GM23338 (cell line): ENCODE results near the gene IGF1. TPM values are rescaled to one million over a fixed set of nuclear protein-coding genes. Genes with fewer than 3 reads are reported as not detected.

Source experiments
- ATAC-seq: fragments of 200-7000 bp; cut with Tn5 transposase; 3 replicates; pipeline ENCODE4 v1.9.1; 2020
- DNase-seq: peaks from one replicate; pipeline ENCODE4 v3.0.0-alpha.2; 2015; ENCODE audit warnings: low spot score
- H2AFZ ChIP-seq: fragments of 200-600 bp; sonication (generic); 2 replicates; pipeline ENCODE4 v1.8.0; 2016; ENCODE audit warnings: antibody characterized with exemption, mild to moderate bottlenecking, moderate library complexity
- H3F3A ChIP-seq: fragments of 200-600 bp; sonication (generic); replicated peaks from 2 replicates; pipeline ENCODE4 v1.8.0; 2017; ENCODE audit warnings: antibody characterized with exemption, mixed run types, low read depth
- H3K27ac ChIP-seq: fragments of 200-600 bp; sonication (generic); 2 replicates; pipeline ENCODE4 v1.6.1; 2016; ENCODE audit warnings: low read depth
- H3K27me3 ChIP-seq: fragments of 200-600 bp; sonication (generic); 2 replicates; pipeline ENCODE4 v1.8.0; 2016; ENCODE audit warnings: mild to moderate bottlenecking, mixed run types, moderate library complexity; ENCODE audit not compliant: insufficient read depth
- H3K36me3 ChIP-seq: fragments of 200-600 bp; sonication (generic); 2 replicates; pipeline ENCODE4 v1.8.0; 2016; ENCODE audit warnings: mild to moderate bottlenecking; ENCODE audit not compliant: insufficient read depth
- H3K4me1 ChIP-seq: fragments of 200-600 bp; sonication (generic); 2 replicates; pipeline ENCODE4 v1.8.0; 2016; ENCODE audit warnings: mild to moderate bottlenecking, moderate library complexity; ENCODE audit not compliant: insufficient read depth
- H3K4me2 ChIP-seq: fragments of 200-600 bp; sonication (generic); 2 replicates; pipeline ENCODE4 v1.7.1; 2017; ENCODE audit warnings: mixed run types
- H3K4me3 ChIP-seq: fragments of 200-600 bp; sonication (generic); 2 replicates; pipeline ENCODE4 v1.6.1; 2016; ENCODE audit warnings: mixed run types
- H3K79me2 ChIP-seq: fragments of 200-600 bp; sonication (generic); replicated peaks from 2 replicates; pipeline ENCODE4 v1.8.0; 2017; ENCODE audit warnings: mild to moderate bottlenecking; ENCODE audit not compliant: insufficient read depth
- H3K9me2 ChIP-seq: fragments of 200-600 bp; sonication (generic); 2 replicates; pipeline ENCODE4 v1.8.0; 2017; ENCODE audit not compliant: insufficient read depth
- H4K20me1 ChIP-seq: fragments of 200-600 bp; sonication (generic); replicated peaks from 2 replicates; pipeline ENCODE4 v1.8.0; 2017; ENCODE audit warnings: mild to moderate bottlenecking; ENCODE audit not compliant: insufficient read depth
- H3K27ac Mint-ChIP-seq: 2 replicates; pipeline ENCODE4 v1.8.0; 2020; ENCODE audit warnings: inconsistent platforms, mild to moderate bottlenecking, moderate library complexity, mixed read lengths
- H3K27me3 Mint-ChIP-seq: 3 replicates; pipeline ENCODE4 v1.8.0; 2022; ENCODE audit warnings: low read depth, mild to moderate bottlenecking, moderate library complexity, mixed read lengths, inconsistent platforms; ENCODE audit not compliant: insufficient read depth, poor library complexity
- H3K36me3 Mint-ChIP-seq: 3 replicates; pipeline ENCODE4 v1.8.0; 2021; ENCODE audit warnings: low read depth, mild to moderate bottlenecking, inconsistent platforms, moderate library complexity, mixed read lengths
- H3K4me1 Mint-ChIP-seq: 3 replicates; pipeline ENCODE4 v1.8.0; 2020; ENCODE audit warnings: mild to moderate bottlenecking, inconsistent platforms, mixed read lengths
- H3K4me3 Mint-ChIP-seq: 3 replicates; pipeline ENCODE4 v1.8.0; 2021; ENCODE audit warnings: moderate library complexity, mild to moderate bottlenecking, inconsistent platforms, mixed read lengths
- H3K9me3 Mint-ChIP-seq: 3 replicates; pipeline ENCODE4 v1.8.0; 2020; ENCODE audit warnings: moderate library complexity, mild to moderate bottlenecking, inconsistent platforms, mixed read lengths
- ETS1 ChIP-seq: IDR thresholded peaks from 2 replicates; pipeline ENCODE4 v1.6.1; 2016; ENCODE audit warnings: antibody characterized with exemption
- EZH2 ChIP-seq: fragments of 200-600 bp; sonication (generic); IDR thresholded peaks from one replicate; pipeline ENCODE4 v1.8.0; 2017; ENCODE audit warnings: antibody characterized with exemption, mild to moderate bottlenecking, low read depth; ENCODE audit not compliant: unreplicated experiment
- EZH2phosphoT487 ChIP-seq: fragments of 200-600 bp; sonication (generic); IDR thresholded peaks from one replicate; pipeline ENCODE4 v1.8.1; 2018; ENCODE audit warnings: antibody characterized with exemption; ENCODE audit not compliant: unreplicated experiment
- JUNB ChIP-seq: IDR thresholded peaks from one replicate; pipeline ENCODE4 v1.6.1; 2016; ENCODE audit warnings: antibody characterized with exemption; ENCODE audit not compliant: unreplicated experiment
- NANOG ChIP-seq: IDR thresholded peaks from 2 replicates; pipeline ENCODE4 v1.6.1; 2016; ENCODE audit warnings: antibody characterized with exemption, borderline replicate concordance
- POLR2AphosphoS5 ChIP-seq: IDR thresholded peaks from 2 replicates; pipeline ENCODE4 v1.6.1; 2016; ENCODE audit warnings: antibody characterized with exemption, low read depth
- REST ChIP-seq: IDR thresholded peaks from one replicate; pipeline ENCODE4 v1.6.1; 2018; ENCODE audit warnings: antibody characterized with exemption; ENCODE audit not compliant: unreplicated experiment
- ZNF114 ChIP-seq: fragments of 250-450 bp; sonication (Bioruptor Pico); IDR thresholded peaks from 2 replicates; pipeline ENCODE4 v1.5.0; 2020; ENCODE audit warnings: mild to moderate bottlenecking, moderate library complexity
- ZNF331 ChIP-seq: fragments of 250-450 bp; sonication (Bioruptor Pico); IDR thresholded peaks from 2 replicates; pipeline ENCODE4 v1.5.0; 2020; ENCODE audit warnings: low read depth, mild to moderate bottlenecking, moderate library complexity
- ZNF462 ChIP-seq: fragments of 250-450 bp; sonication (Bioruptor Pico); IDR thresholded peaks from 2 replicates; pipeline ENCODE4 v1.5.0; 2020; ENCODE audit warnings: mild to moderate bottlenecking, moderate library complexity
- polyA plus RNA-seq: library from polyadenylated mRNA; unstranded; fragments of >200 nt; fragmentation: Nextera tagmentation; extraction: Ambion mirVana; gene quantifications from 2 replicates; pipeline ENCODE4 v1.2.1, GENCODE V29; 2016
- total RNA-seq: library from RNA; depleted of rRNA; stranded (reverse); fragments of >200 nt; shearing (Covaris generic); gene quantifications from 2 replicates; pipeline ENCODE4 v1.2.3, GENCODE V29; 2014

The IGF1 gene
- total and polyA plus RNA-seq, 2 experiments from 2014 or later, result 0.29 TPM; not detected in 1

DNA sequence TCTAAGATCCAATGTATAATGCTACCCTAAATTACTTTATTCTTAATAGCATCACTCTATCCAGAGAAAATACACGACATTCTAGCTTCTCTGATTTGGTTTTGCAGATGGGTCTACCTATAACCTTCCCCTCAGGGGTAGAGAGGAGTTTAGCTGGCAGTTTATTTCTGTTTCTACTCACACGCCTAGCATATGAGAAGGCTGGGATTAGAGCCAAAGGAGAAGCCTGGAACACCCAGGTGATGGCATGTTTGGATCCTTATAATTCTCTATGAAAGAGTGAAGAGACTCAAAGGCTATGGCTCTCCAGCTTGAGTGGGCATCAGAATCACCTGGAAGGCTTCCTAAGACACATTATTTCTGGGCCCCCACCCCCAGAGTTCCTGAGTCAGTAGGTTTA, 131.3 kb downstream of the IGF1 start:
- Mint-ChIP-seq H3K36me3 (peaks cover 6% of the 10 kb centered on the region; the same call in 2 of the 3 replicates), H3K4me1 (no peaks in the 10 kb centered on the region), H3K9me3 (peaks cover 19% of the 10 kb centered on the region), H3K4me3 (no peak overlapping the region), H3K27me3 (no peaks in the 10 kb centered on the region), H3K27ac (no peak overlapping the region)
- Histone ChIP-seq H3K27ac (no peak overlapping the region), H2AFZ (no peak overlapping the region), H3K4me3 (no peak overlapping the region), H3K4me1 (no peaks in the 10 kb centered on the region), H3K36me3 (no peaks in the 10 kb centered on the region), H3K79me2 (no peaks in the 10 kb centered on the region), H3K27me3 (no peaks in the 10 kb centered on the region), H3K9me2 (no peaks in the 10 kb centered on the region; the same call in 1 of the 2 replicates), H3K4me2 (no peak overlapping the region), H4K20me1 (no peaks in the 10 kb centered on the region), H3F3A (no peaks in the 10 kb centered on the region)
- no peak for ATAC-seq
- no peak for TF ChIP-seq ZNF114
- no peak for TF ChIP-seq POLR2AphosphoS5
- no peak for TF ChIP-seq EZH2phosphoT487
- TF ChIP-seq ZNF462 (CRISPR knock-in tag), result no peak
- no peak for TF ChIP-seq REST
- no peak for TF ChIP-seq JUNB
- no peak for TF ChIP-seq ETS1
- no peak for TF ChIP-seq NANOG
- TF ChIP-seq ZNF331, result no peak
- TF ChIP-seq EZH2, result no peak
- no peak for DNase-seq
